ENCODE measurements around the gene AGK. TPM values are rescaled to one million over a fixed set of nuclear protein-coding genes. Genes with fewer than 3 reads are reported as not detected.

Gene AGK
- total RNA-seq, 1 donor from 2014 or later = 28.6 TPM

DNA sequence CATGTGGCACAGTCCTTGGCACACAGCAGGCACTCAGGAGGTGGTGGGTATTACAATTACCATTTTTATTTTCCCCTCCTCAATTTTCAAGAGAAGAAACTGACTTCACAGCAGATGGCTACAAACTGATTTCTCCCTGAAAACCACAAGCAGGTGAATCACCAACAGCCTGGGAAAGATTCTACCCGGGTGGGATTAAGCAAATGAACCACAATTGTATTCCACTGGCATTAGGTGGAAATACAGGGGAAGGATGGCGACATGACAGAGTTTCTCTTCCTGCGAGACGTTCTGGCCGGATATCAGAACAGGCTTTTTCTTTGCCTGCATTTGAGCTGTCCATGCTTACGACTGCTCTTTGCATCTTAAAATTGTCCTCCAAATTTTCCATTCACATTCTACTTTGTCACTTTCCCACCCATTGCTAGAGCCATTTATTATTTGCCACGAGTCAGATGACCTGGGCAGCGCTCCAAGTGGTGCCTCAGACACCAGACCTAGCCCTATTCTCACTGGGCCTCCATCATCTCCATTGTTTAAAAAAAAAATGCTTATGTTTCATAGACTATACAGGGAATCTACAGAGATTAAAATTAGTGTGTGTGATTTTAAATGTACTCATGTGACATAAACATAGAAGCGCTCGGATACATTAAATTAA lies 146.1 kb downstream of the AGK start:
- Histone ChIP-seq H3K79me2 (ENCODE audit: insufficient read depth, low read length) (peaks cover 27% of the 10 kb centered on the region), H2AFZ (ENCODE audit: low read depth, low read length) (no peak overlapping the region), H3K27ac (ENCODE audit: low read depth, low read length) (peak overlapping the region; percentile 3), H3K9me3 (ENCODE audit: insufficient read depth, low read depth, low read length) (no peaks in the 10 kb centered on the region), H4K20me1 (ENCODE audit: insufficient read depth, low read length) (peaks cover 45% of the 10 kb centered on the region), H3K9ac (ENCODE audit: low read length) (peak overlapping the region; percentile 6), H3K27me3 (ENCODE audit: insufficient read depth, low read length) (no peaks in the 10 kb centered on the region), H3K4me2 (ENCODE audit: low read length) (peak overlapping the region; percentile 71), H3K4me3 (ENCODE audit: insufficient read depth, low read depth, low read length) (peak overlapping the region; percentile 26), H3K36me3 (ENCODE audit: insufficient read depth, low read length) (no peaks in the 10 kb centered on the region), H3K4me1 (ENCODE audit: insufficient read depth, low read length) (peaks cover 21% of the 10 kb centered on the region)
- no peak overlapping the region for H3K4me3 Mint-ChIP-seq (ENCODE audit: unreplicated experiment)
- H3K27ac Mint-ChIP-seq (ENCODE audit: unreplicated experiment) = peak overlapping the region; percentile 42
- FAIRE-seq (no peak), DNase-seq (ENCODE audit: low read depth) (peak; percentile 79)
- TF ChIP-seq, protein P1, sequence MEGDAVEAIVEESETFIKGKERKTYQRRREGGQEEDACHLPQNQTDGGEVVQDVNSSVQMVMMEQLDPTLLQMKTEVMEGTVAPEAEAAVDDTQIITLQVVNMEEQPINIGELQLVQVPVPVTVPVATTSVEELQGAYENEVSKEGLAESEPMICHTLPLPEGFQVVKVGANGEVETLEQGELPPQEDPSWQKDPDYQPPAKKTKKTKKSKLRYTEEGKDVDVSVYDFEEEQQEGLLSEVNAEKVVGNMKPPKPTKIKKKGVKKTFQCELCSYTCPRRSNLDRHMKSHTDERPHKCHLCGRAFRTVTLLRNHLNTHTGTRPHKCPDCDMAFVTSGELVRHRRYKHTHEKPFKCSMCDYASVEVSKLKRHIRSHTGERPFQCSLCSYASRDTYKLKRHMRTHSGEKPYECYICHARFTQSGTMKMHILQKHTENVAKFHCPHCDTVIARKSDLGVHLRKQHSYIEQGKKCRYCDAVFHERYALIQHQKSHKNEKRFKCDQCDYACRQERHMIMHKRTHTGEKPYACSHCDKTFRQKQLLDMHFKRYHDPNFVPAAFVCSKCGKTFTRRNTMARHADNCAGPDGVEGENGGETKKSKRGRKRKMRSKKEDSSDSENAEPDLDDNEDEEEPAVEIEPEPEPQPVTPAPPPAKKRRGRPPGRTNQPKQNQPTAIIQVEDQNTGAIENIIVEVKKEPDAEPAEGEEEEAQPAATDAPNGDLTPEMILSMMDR (IDR thresholded peaks at IDR 0.05; ENCODE audit: insufficient read depth, low read depth, low read length) = no peak
- TF ChIP-seq EZH2 (IDR thresholded peaks at IDR 0.05; ENCODE audit: insufficient read depth, low read length) = no peak
- H3K9me3 Mint-ChIP-seq (ENCODE audit: unreplicated experiment) = no peaks in the 10 kb centered on the region
- no peaks in the 10 kb centered on the region for H3K27me3 Mint-ChIP-seq (ENCODE audit: low read depth, unreplicated experiment)
- peaks cover 41% of the 10 kb centered on the region for H3K4me1 Mint-ChIP-seq (ENCODE audit: low read depth, unreplicated experiment)
- peaks cover 2% of the 10 kb centered on the region for H3K36me3 Mint-ChIP-seq (ENCODE audit: low read depth, unreplicated experiment)

DNA sequence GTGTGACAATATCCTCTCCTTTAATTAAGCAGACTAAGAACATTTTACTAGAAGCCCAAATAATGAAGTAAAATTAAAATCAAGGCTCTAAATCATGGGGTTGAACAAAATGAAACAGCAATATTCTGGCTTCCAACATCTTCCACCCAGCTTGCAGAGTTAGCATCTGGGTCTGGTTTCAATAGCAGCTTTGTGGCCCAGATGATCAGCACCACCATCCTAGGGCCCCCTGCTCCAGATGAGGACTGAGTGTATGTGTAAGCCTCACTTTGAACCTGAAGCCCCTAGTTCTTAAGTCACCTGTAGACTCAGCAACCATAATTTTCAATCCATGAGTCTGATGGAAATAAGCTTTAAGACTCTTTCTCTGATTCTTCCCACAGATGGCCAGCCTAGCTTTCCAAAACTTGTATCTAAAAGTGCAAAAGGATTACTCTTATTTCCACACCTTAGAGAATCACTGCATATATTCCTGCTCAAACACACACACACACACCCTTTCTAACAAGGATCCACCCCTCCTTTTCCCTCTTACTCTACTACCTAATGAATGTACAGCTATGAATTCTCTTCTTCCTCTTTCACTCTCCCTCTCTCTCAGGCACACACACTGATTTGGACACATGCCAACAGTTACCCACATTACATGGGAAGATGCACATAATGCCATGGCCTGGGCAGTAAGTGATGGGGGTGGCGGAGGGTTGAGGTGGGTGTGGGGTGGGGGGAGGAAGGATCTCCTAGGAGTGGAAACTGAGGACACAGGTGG lies 147.2 kb downstream of the AGK start:
- Mint-ChIP-seq H3K4me1 (ENCODE audit: low read depth, unreplicated experiment) (peaks cover 41% of the 10 kb centered on the region), H3K27ac (ENCODE audit: unreplicated experiment) (no peak overlapping the region), H3K4me3 (ENCODE audit: unreplicated experiment) (no peak overlapping the region), H3K36me3 (ENCODE audit: low read depth, unreplicated experiment) (peaks cover 2% of the 10 kb centered on the region), H3K9me3 (ENCODE audit: unreplicated experiment) (no peaks in the 10 kb centered on the region), H3K27me3 (ENCODE audit: low read depth, unreplicated experiment) (peaks cover 10% of the 10 kb centered on the region)
- TF ChIP-seq, protein P1 (IDR thresholded peaks at IDR 0.05; ENCODE audit: insufficient read depth, low read depth, low read length) = no peak
- TF ChIP-seq EZH2 (IDR thresholded peaks at IDR 0.05; ENCODE audit: insufficient read depth, low read length) = no peak
- Histone ChIP-seq H3K9me3 (ENCODE audit: insufficient read depth, low read depth, low read length) (no peaks in the 10 kb centered on the region), H3K27ac (ENCODE audit: low read depth, low read length) (no peak overlapping the region), H4K20me1 (ENCODE audit: insufficient read depth, low read length) (peaks cover 45% of the 10 kb centered on the region), H3K4me1 (ENCODE audit: insufficient read depth, low read length) (peaks cover 23% of the 10 kb centered on the region), H3K27me3 (ENCODE audit: insufficient read depth, low read length) (no peaks in the 10 kb centered on the region), H3K9ac (ENCODE audit: low read length) (no peak overlapping the region), H3K4me2 (ENCODE audit: low read length) (no peak overlapping the region), H3K36me3 (ENCODE audit: insufficient read depth, low read length) (no peaks in the 10 kb centered on the region), H3K4me3 (ENCODE audit: insufficient read depth, low read depth, low read length) (no peak overlapping the region), H2AFZ (ENCODE audit: low read depth, low read length) (no peak overlapping the region), H3K79me2 (ENCODE audit: insufficient read depth, low read length) (peaks cover 26% of the 10 kb centered on the region)
- DNase-seq (ENCODE audit: low read depth) (no peak), FAIRE-seq (no peak)
